PC-3 (cell line): ENCODE measurements around the gene UHRF1. TPM values are rescaled to one million over a fixed set of nuclear protein-coding genes. Genes with fewer than 3 reads are reported as not detected.

ENCODE experiments used
- ATAC-seq: fragments of 200-7000 bp; cut with Tn5 transposase; 2 replicates; pipeline ENCODE4 v1.9.1; 2020; ENCODE audit warnings: mild to moderate bottlenecking, moderate library complexity
- BruUV-seq: library from RNA; stranded (reverse); fragments of 400-500 nt; replicated peaks from 2 replicates; lab custom pipeline; 2021; lab: Mats Ljungman, UMichigan
- CTCF ChIA-PET: fragments of 300-600 bp; sonication (Branson Sonifier 250); formaldehyde crosslinking; loops from one replicate; lab custom pipeline; 2022; ENCODE audit warnings: antibody characterized with exemption; lab: Charles Lee
- POLR2A ChIA-PET: fragments of 300-600 bp; sonication (Branson Sonifier 250); formaldehyde crosslinking; loops from one replicate; lab custom pipeline; 2022; ENCODE audit warnings: antibody characterized with exemption; ENCODE audit not compliant: unreplicated experiment; lab: Charles Lee
- DNase-seq: peaks from one replicate; pipeline ENCODE4 v3.0.0-alpha.2; 2015
- H2AFZ ChIP-seq: fragments of 300-600 bp; sonication (generic); 2 replicates; pipeline ENCODE4 v1.6.0; 2016; ENCODE audit warnings: antibody characterized with exemption, low read length
- H3F3A ChIP-seq: fragments of 300-600 bp; sonication (generic); one replicate; pipeline ENCODE4 v1.6.0; 2017; ENCODE audit warnings: antibody characterized with exemption, low read length, control low read depth, mild to moderate bottlenecking; ENCODE audit not compliant: unreplicated experiment
- H3K27ac ChIP-seq: fragments of 300-600 bp; sonication (generic); 2 replicates; pipeline ENCODE4 v1.5.1; 2016; ENCODE audit warnings: mild to moderate bottlenecking, low read length
- H3K27me3 ChIP-seq: fragments of 300-600 bp; sonication (generic); 2 replicates; pipeline ENCODE4 v1.6.1; 2016; ENCODE audit warnings: low read length, mixed read lengths
- H3K36me3 ChIP-seq: fragments of 300-600 bp; sonication (generic); 2 replicates; pipeline ENCODE4 v1.6.1; 2016; ENCODE audit warnings: low read depth, mixed run types, low read length, mixed read lengths
- H3K4me1 ChIP-seq: fragments of 300-600 bp; sonication (generic); 2 replicates; pipeline ENCODE4 v1.5.1; 2016; ENCODE audit warnings: low read length; ENCODE audit not compliant: insufficient read depth
- H3K4me2 ChIP-seq: fragments of 300-600 bp; sonication (generic); 2 replicates; pipeline ENCODE4 v1.6.0; 2016; ENCODE audit warnings: low read length
- H3K4me3 ChIP-seq: fragments of 300-600 bp; sonication (generic); 2 replicates; pipeline ENCODE4 v1.5.1; 2016; ENCODE audit warnings: mild to moderate bottlenecking, low read length, mixed read lengths
- H3K79me2 ChIP-seq: fragments of 300-600 bp; sonication (generic); 2 replicates; pipeline ENCODE4 v1.6.1; 2017; ENCODE audit warnings: low read length, mixed read lengths
- H3K9ac ChIP-seq: fragments of 300-600 bp; sonication (generic); 2 replicates; pipeline ENCODE4 v1.6.0; 2016; ENCODE audit warnings: mild to moderate bottlenecking, low read length
- H3K9me2 ChIP-seq: fragments of 300-600 bp; sonication (generic); replicated peaks from 2 replicates; pipeline ENCODE4 v1.6.1; 2016; ENCODE audit warnings: mixed run types, low read length, mixed read lengths
- H3K9me3 ChIP-seq: fragments of 300-600 bp; sonication (generic); 2 replicates; pipeline ENCODE4 v1.6.1; 2016; ENCODE audit warnings: low read length, mixed read lengths
- H4K20me1 ChIP-seq: fragments of 300-600 bp; sonication (generic); 2 replicates; pipeline ENCODE4 v1.6.1; 2016; ENCODE audit warnings: low read length, mixed read lengths
- EZH2 ChIP-seq: fragments of 300-600 bp; sonication (generic); IDR thresholded peaks from one replicate; pipeline ENCODE4 v1.6.1; 2017; ENCODE audit warnings: antibody characterized with exemption, mild to moderate bottlenecking, low read length; ENCODE audit not compliant: unreplicated experiment
- EZH2phosphoT487 ChIP-seq: fragments of 300-600 bp; sonication (generic); IDR thresholded peaks from 2 replicates; pipeline ENCODE4 v1.6.1; 2018; ENCODE audit warnings: mild to moderate bottlenecking, antibody characterized with exemption, low read length, borderline replicate concordance
- intact Hi-C: fragments of 100-400 bp; cut with micrococcal nuclease; formaldehyde crosslinking; loops from 2 replicates; pipeline ENCODE4 v1.9.0; 2023
- total RNA-seq: library from RNA; depleted of rRNA; stranded (reverse); fragments of >200 nt; gene quantifications from 2 replicates; pipeline ENCODE4 v1.2.3, GENCODE V29; 2014
- TF ChIP-seq, protein P1 (sequence below): fragments of 300-600 bp; sonication (generic); conservative IDR thresholded peaks from 2 replicates; pipeline ENCODE4 v1.5.1; 2017; ENCODE audit warnings: antibody characterized with exemption, low read depth, mild to moderate bottlenecking, low read length

The UHRF1 gene
- total RNA-seq, 1 experiment from 2014 or later: 163 TPM

DNA sequence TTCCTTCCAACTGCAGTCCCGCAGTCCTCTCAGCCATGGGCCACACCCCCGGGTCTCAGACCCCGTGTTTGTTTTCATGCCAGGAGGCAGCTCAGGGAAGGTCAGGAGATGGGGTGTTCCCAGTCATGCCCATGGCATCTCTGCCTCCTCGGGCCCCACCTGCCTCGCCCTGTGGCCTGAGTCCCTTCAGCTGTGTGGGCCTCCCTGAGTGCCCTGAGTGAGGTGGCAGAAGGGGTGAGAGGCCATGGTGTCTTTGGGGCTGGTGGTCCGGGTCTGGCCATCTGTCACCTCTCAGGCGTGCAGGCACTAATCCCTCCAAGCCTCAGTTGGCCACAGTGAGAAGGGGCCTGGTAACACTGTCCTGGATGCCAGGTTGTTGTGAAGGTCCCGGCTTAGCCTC is 48.7 kb downstream of the UHRF1 start:
- Histone ChIP-seq H3K4me2 (no peak overlapping the region), H3K4me3 (no peak overlapping the region), H3K9ac (no peak overlapping the region), H2AFZ (no peak overlapping the region), H3K79me2 (no peaks in the 10 kb centered on the region), H4K20me1 (0 out of 2 replicates have a peak, but pooled peaks cover 9% of the 10 kb centered on the region), H3K27me3 (no peaks in the 10 kb centered on the region), H3F3A (peaks cover 3% of the 10 kb centered on the region), H3K4me1 (no peaks in the 10 kb centered on the region), H3K27ac (no peak overlapping the region), H3K9me2 (no peaks in the 10 kb centered on the region), H3K36me3 (peaks cover 60% of the 10 kb centered on the region), H3K9me3 (no peaks in the 10 kb centered on the region)
- TF ChIP-seq, protein P1, sequence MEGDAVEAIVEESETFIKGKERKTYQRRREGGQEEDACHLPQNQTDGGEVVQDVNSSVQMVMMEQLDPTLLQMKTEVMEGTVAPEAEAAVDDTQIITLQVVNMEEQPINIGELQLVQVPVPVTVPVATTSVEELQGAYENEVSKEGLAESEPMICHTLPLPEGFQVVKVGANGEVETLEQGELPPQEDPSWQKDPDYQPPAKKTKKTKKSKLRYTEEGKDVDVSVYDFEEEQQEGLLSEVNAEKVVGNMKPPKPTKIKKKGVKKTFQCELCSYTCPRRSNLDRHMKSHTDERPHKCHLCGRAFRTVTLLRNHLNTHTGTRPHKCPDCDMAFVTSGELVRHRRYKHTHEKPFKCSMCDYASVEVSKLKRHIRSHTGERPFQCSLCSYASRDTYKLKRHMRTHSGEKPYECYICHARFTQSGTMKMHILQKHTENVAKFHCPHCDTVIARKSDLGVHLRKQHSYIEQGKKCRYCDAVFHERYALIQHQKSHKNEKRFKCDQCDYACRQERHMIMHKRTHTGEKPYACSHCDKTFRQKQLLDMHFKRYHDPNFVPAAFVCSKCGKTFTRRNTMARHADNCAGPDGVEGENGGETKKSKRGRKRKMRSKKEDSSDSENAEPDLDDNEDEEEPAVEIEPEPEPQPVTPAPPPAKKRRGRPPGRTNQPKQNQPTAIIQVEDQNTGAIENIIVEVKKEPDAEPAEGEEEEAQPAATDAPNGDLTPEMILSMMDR: no peak
- TF ChIP-seq EZH2 (no peak), EZH2phosphoT487 (no peak)
- BruUV-seq: no TSS peak
- CTCF ChIA-PET: no interaction called here
- POLR2A ChIA-PET: no interaction called here
- intact Hi-C loops: no loop called here
- no peak for ATAC-seq
- DNase-seq: no peak

DNA sequence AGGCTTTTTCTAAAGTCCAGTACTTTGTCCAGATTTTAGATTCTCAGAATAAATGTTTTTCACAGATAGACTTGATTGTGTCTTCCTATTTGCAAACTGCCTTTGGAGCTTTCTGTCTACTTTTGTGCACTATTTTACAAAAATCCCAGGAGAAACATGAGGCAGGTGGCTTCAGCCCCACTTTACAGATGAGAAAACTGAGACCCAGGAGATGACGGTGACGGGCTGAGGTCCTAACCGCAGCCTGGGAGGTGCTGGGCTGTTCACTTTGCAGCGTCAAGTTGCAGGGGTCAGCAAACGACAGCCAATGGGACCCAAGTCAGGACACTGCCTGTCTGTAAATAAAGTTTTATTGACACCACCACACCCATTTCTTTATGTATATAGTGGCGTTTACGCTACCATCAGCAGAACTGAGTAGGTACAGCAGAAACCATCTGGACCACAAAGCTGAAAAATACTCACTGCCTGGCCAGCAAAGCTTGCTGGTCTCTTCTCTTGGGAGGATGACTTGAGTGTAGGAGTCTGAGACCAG is 52.9 kb downstream of the UHRF1 start:
- CTCF ChIA-PET: no interaction called here
- DNase-seq (no peak), ATAC-seq (no peak)
- H3K4me3 ChIP-seq: no peak overlapping the region
- H2AFZ ChIP-seq: no peak overlapping the region
- H3K36me3 ChIP-seq: peaks cover 33% of the 10 kb centered on the region
- no TSS peak for BruUV-seq
- H3K27me3 ChIP-seq: no peaks in the 10 kb centered on the region
- no peak overlapping the region for H3K27ac ChIP-seq
- H3K9me2 ChIP-seq: no peaks in the 10 kb centered on the region
- POLR2A ChIA-PET: no interaction called here
- H4K20me1 ChIP-seq: 0 out of 2 replicates have a peak, but pooled peaks cover 5% of the 10 kb centered on the region
- intact Hi-C loops: no loop called here
- no peaks in the 10 kb centered on the region for H3K9me3 ChIP-seq
- peaks cover 12% of the 10 kb centered on the region for H3F3A ChIP-seq
- no peak overlapping the region for H3K9ac ChIP-seq
- no peaks in the 10 kb centered on the region for H3K79me2 ChIP-seq
- TF ChIP-seq, protein P1: no peak
- TF ChIP-seq EZH2: no peak
- no peak for TF ChIP-seq EZH2phosphoT487
- no peak overlapping the region for H3K4me2 ChIP-seq
- H3K4me1 ChIP-seq: no peaks in the 10 kb centered on the region

DNA sequence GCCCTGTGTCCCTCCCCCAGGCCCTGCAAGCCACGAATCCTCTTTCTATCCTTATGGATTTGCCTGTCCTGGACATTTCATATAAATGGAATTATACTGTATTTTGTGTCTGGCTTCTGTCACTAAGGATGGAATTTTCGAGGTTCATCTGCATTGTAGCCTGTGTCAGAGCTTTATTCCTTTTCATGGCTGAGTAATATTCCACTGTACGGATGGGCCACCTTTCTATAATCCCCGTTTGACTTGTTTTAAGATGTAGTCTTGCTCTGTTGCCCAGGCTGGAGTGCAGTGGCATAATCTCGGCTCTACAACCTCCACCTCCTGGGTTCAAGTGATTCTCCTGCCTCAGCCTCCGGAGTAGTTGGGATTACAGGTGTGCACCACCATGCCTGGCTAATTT is 55.8 kb downstream of the UHRF1 start:
- Histone ChIP-seq H3F3A (peaks cover 17% of the 10 kb centered on the region), H4K20me1 (peaks cover 3% of the 10 kb centered on the region; the same call in 1 of the 2 replicates), H3K9me2 (no peaks in the 10 kb centered on the region), H3K27ac (no peak overlapping the region), H3K4me3 (no peak overlapping the region), H3K4me1 (peaks cover 5% of the 10 kb centered on the region), H3K4me2 (no peak overlapping the region), H3K9ac (no peak overlapping the region), H2AFZ (no peak overlapping the region), H3K27me3 (no peaks in the 10 kb centered on the region), H3K79me2 (peaks cover 7% of the 10 kb centered on the region), H3K36me3 (peaks cover 16% of the 10 kb centered on the region), H3K9me3 (no peaks in the 10 kb centered on the region)
- DNase-seq: no peak
- TF ChIP-seq EZH2phosphoT487: no peak
- no peak for TF ChIP-seq EZH2
- TF ChIP-seq, protein P1: no peak
- no peak for ATAC-seq
- POLR2A ChIA-PET: no interaction called here
- CTCF ChIA-PET: no interaction called here
- intact Hi-C loops: no loop called here
- BruUV-seq: no TSS peak
